RWPE2 (cell line): ENCODE results near the gene CRYAA.
A peak's percentile ranks its signal among the peaks of the same experiment; 100 is the strongest.
"Not testable (repeated sequence)": the region's sequence is repeated elsewhere in the genome, so short reads cannot be mapped to it uniquely, and the experiment has no call there.

Experiments used
- ATAC-seq: fragments of 200-7000 bp; cut with Tn5 transposase; 3 replicates; pipeline ENCODE4 v1.9.1; 2021; ENCODE audit warnings: low read depth
- DNase-seq: peaks from one replicate; pipeline ENCODE4 v3.0.0-alpha.2; 2020; ENCODE audit warnings: low spot score
- H3K27ac ChIP-seq: fragments of 450-650 bp; 2 replicates; pipeline ENCODE4 v1.5.1; 2017; ENCODE audit warnings: mild to moderate bottlenecking; ENCODE audit not compliant: poor library complexity, severe bottlenecking
- H3K27me3 ChIP-seq: fragments of 250-450 bp; sonication (Bioruptor Pico); 2 replicates; pipeline ENCODE4 v1.5.1; 2021; ENCODE audit warnings: mild to moderate bottlenecking, moderate library complexity; ENCODE audit not compliant: insufficient read depth, poor library complexity, severe bottlenecking
- H3K36me3 ChIP-seq: fragments of 250-450 bp; sonication (Bioruptor Pico); 2 replicates; pipeline ENCODE4 v1.5.1; 2020; ENCODE audit warnings: low read depth, mild to moderate bottlenecking, moderate library complexity
- H3K4me1 ChIP-seq: fragments of 250-450 bp; sonication (Bioruptor Pico); 2 replicates; pipeline ENCODE4 v1.5.1; 2021; ENCODE audit warnings: mild to moderate bottlenecking, moderate library complexity; ENCODE audit not compliant: insufficient read depth, poor library complexity, severe bottlenecking
- H3K4me3 ChIP-seq: fragments of 250-450 bp; sonication (Bioruptor Pico); 2 replicates; pipeline ENCODE4 v1.5.1; 2021; ENCODE audit warnings: mild to moderate bottlenecking, moderate library complexity; ENCODE audit not compliant: severe bottlenecking
- H3K9me3 ChIP-seq: fragments of 250-450 bp; sonication (Bioruptor Pico); 2 replicates; pipeline ENCODE4 v1.5.1; 2021; ENCODE audit warnings: mild to moderate bottlenecking, moderate library complexity; ENCODE audit not compliant: severe bottlenecking

The CRYAA gene, protein sequence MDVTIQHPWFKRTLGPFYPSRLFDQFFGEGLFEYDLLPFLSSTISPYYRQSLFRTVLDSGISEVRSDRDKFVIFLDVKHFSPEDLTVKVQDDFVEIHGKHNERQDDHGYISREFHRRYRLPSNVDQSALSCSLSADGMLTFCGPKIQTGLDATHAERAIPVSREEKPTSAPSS

DNA sequence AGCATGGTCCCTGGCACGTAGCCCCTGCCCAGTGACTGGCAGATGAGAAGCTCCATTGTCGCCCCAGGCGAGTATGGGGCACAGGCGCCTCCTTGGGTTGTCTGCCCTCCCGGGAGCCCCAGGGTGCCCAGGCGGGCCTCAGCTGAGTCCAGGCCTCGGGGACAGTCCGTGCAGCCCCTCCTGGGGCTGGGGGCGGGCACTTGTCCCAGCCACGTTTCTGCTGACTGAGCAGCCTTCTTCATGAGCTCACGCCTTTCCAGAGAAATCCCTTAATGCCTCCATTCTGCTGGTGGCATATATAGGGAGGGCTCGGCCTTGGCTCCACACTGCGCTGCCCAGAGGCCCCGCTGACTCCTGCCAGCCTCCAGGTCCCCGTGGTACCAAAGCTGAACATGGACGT is at the start of gene CRYAA:
Gene CRYAA, plus strand, starts transcription at position 301 of the 400 bp plus-strand sequence. Its CDS starts 92 bp downstream, at position 393.
- H3K27me3 ChIP-seq, ATAC-seq, H3K36me3 ChIP-seq, H3K27ac ChIP-seq, H3K9me3 ChIP-seq, DNase-seq, H3K4me3 ChIP-seq, H3K4me1 ChIP-seq: not testable (repeated sequence)

DNA sequence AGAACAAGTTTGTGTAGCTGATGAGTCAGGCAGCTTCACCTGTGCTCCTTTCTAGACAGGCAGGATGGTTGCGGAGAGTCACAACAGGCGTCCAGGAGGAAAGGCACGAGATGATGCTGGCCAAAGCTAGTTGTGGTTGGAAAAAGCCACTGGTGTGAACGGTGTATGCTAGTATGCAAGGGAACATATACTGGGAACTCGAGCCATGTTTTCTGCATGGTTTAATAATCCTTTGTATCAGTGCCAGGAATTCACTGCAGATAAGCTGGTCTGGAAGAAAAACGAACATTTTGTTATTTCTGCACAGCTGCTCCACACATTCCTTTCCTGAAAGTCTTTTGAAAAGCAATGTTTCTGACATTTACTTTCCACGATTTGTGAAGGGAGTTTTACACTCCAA is 38.7 kb upstream of the CRYAA start:
- not testable (repeated sequence) for H3K36me3 ChIP-seq, ATAC-seq, DNase-seq, H3K4me1 ChIP-seq, H3K27ac ChIP-seq, H3K27me3 ChIP-seq, H3K9me3 ChIP-seq, H3K4me3 ChIP-seq

DNA sequence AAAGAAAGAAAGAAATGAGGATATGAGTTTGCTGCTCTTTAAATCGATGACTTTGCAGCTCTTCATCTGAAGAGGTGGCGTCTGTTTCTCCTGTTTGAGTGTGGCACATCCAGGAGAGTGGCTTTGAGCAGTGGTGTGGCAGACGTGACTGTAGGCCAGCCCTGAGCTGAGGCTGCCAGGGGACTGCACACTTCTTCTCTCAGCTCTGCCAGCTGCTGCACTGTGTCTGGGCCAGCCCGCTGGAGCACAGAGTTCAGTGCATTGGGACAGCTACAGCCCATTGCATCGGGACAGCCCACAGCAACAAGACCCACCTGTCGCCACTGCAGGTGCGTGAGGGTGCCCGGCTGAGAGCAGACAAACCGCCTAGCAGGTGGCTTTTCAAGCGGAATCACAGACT is 34.3 kb upstream of the CRYAA start:
- not testable (repeated sequence) for H3K4me3 ChIP-seq, ATAC-seq, H3K4me1 ChIP-seq

DNA sequence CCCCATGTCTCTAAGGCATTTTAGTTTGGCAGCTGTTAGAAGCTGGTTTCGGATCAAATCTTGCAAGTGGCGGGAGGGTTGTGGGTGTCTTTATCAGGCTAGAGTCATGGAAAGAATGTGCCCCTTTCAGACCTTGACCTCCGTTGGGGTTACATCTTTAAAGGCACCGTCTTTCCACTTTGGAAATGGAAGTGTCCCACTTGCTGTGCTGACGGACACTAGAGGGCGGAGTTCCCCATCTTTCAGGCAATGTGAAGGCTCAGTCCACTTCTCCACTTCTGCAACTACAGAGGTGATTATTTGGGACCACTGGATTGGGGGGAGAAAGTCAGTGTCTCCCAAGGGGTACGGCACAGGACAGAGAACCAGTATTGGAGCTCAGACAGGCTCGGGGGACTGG is 29.9 kb upstream of the CRYAA start:
- H3K9me3 ChIP-seq, H3K36me3 ChIP-seq, H3K4me1 ChIP-seq, DNase-seq, H3K27ac ChIP-seq, H3K4me3 ChIP-seq, H3K27me3 ChIP-seq: not testable (repeated sequence)
- ATAC-seq = peak; percentile 74

More for the DNA sequence above, 34.3 kb upstream of the CRYAA start:
- not testable (repeated sequence) for H3K27me3 ChIP-seq, DNase-seq, H3K9me3 ChIP-seq, H3K27ac ChIP-seq, H3K36me3 ChIP-seq

DNA sequence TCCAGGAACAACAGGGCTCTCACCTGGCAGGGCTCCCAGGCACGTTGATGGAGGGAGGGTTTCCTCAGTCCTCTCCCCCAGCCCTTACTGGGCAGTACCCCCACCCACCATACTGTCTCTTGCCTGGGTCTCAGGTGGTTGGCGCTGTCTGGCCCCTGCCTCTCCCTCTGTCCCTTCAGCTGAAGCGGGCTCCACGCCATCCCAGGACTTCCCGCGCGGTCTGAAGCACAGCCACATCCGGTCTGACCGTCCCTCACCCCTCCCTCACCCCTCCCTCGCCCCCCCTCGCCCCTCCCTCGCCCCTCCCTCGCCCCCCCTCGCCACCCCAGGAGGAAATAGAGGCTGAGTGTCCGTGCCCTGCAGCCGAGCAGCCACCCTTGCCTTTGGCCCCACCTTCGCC is 27.4 kb upstream of the CRYAA start:
- H3K27ac ChIP-seq, H3K4me1 ChIP-seq, H3K4me3 ChIP-seq, H3K27me3 ChIP-seq, H3K9me3 ChIP-seq, H3K36me3 ChIP-seq, DNase-seq, ATAC-seq: not testable (repeated sequence)

DNA sequence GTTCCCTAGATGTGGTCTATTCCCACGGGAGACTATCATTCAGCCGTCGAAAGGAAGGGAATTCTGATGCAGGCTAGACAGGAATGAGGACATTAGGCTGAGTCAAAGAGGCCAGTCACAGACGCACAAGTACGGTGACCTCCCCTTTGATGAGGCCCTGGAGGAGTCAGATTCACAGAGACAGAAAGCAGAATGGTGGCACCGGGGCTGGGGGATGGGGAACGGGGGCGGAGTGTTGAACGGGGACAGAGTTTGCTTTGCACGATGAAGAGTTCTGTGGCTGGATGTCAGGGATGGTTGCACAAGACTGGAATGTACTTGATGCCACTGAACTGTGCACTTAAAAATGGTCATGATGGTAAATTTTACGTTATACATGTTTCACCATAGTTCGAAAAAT is 22.2 kb upstream of the CRYAA start:
- H3K36me3 ChIP-seq, H3K4me1 ChIP-seq, H3K27me3 ChIP-seq, ATAC-seq, H3K4me3 ChIP-seq, DNase-seq, H3K27ac ChIP-seq, H3K9me3 ChIP-seq: not testable (repeated sequence)

DNA sequence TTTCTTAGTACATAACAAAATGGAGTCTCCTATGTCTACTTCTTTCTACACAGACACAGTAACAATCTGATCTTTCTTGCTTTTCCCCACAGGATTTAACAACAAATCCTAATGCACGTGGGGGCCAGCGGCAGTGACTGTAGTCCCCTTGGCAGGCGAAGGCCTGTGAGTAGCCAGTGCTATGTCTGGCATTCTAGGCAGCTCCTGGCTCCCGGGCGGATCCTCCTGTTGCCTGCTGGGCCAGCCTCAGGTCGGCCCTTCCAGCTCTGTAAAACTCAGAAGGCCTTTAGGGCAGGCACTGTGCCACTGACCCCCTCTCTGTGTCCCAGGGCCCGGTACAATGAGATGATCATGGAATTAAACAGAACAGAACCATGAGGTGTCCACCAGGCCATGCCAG is 20.8 kb upstream of the CRYAA start:
- DNase-seq, H3K4me1 ChIP-seq, H3K36me3 ChIP-seq, H3K4me3 ChIP-seq, H3K27ac ChIP-seq, ATAC-seq, H3K27me3 ChIP-seq, H3K9me3 ChIP-seq: not testable (repeated sequence)

DNA sequence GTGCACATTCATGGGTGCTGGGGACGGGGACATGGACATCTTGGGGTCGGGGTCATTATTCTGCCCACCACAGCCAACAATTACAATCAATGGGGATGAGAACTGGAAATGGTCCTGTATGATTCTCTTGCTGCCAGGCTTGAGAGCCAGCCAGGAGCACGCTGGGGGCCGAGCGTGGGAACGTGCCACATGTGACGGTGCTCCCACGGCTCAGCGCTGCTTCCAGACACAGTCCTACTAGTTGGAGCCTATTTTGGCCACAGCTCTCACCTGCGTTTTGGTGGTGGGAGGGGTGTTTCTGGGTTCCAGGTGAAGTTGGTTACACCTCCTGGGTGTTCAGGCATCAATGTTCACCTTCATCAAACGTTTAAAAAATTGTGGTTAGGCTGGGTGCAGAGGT is 19.5 kb upstream of the CRYAA start:
- not testable (repeated sequence) for H3K9me3 ChIP-seq, H3K36me3 ChIP-seq, ATAC-seq, H3K27ac ChIP-seq, H3K4me3 ChIP-seq, DNase-seq, H3K27me3 ChIP-seq, H3K4me1 ChIP-seq

DNA sequence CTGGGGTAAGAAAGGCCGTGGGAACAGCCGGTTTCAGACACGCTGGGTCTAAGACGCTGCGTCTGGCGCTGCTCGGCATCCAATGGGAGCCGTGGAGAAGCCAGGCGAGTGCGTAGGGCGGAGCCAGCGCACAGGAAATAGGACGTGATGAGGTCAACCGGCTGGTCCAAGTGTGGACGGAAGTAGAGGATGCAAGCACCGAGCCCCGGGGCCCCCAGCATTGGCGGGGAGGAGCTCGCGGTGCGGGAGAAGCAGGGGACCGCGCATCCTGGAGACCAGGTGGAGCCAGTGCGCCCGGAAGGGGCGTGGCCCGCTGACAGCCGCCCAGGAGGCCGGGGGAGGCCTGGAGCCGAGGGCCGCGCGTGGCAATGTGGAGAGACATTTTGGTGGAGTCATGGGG is 15.2 kb upstream of the CRYAA start:
- not testable (repeated sequence) for H3K4me1 ChIP-seq, DNase-seq, ATAC-seq, H3K9me3 ChIP-seq, H3K36me3 ChIP-seq, H3K27ac ChIP-seq, H3K27me3 ChIP-seq, H3K4me3 ChIP-seq

DNA sequence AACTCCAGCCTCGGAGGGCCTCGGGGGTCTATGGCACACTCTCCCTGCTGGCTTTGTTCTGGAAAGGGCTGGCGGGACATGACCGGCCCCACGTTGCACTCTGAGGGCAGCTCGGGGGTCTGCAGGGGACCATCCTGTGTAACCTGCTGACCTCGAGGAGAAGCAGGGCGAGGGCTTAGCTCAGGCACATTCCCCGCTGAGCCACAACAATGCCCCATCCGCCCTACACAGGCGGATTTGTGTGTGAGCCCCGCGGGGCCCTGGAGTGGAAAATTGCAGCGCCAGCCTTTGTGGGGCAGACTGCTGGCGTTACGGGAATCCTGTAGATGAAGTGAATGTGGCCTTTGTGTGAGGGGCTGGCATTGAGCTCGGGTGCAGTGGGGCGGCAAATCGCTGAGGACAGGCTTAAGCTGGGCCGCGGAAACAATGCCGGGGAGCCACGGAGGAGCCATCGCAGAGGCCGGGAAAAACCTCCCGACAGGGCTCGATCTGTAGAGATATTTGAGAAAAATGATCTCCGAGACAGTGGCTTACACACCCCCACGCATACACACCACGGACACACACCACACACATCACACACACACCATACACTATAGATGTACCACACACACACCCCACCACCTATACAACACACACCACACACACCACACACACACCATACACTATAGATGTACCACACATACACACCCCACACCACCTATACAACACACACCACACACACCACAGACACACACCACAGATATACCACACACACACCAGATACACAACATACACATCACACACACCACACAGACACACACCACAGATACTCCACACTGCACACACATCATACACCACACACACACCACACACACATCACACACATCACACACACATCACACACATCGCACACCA is 9.3 kb upstream of the CRYAA start:
- not testable (repeated sequence) for H3K36me3 ChIP-seq, H3K4me3 ChIP-seq, DNase-seq, H3K27me3 ChIP-seq, ATAC-seq, H3K9me3 ChIP-seq, H3K27ac ChIP-seq, H3K4me1 ChIP-seq

DNA sequence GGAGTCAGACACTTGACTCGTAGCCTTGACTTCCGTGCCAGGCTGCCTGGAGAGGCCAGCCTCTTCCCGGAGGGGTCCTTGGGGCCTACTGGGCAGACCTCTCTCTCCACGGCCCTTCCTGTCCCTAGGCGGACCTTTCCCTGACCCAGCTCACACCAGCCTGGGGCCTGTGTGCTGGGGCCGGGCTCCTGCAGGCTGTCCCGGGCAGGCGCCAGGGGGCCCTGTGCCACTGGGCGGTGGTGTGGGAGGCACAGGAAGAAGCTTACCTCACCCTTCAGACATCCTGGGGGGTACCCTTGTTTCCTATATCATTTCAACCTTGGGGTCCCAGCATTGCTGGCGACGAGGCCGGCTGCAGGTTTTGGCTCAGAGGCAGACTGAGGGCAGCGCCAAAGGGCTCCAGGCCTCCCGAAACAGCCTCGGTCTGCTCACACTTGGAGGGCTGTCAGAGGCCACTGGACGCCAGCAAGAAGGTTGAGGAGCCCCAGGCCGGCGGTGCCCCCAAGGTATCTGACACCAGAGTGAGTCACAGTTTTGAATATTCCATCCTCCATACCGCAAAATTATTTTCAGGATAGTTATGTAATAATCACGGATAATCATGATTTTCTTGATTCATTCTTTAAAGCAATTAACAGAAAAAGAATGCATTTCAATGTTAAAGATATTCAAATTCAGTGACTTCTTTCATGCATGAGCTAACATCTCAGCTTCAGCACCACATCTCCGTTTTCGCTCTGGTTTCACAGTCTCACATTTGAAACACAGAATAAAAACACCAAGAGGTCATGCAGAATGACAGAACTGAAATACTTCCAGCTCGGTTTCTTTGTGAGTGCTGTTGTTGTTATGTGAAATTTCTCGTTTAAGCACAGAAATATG is 6.7 kb upstream of the CRYAA start:
- not testable (repeated sequence) for H3K27ac ChIP-seq, H3K36me3 ChIP-seq, DNase-seq, H3K4me1 ChIP-seq, H3K4me3 ChIP-seq, H3K27me3 ChIP-seq, H3K9me3 ChIP-seq
- ATAC-seq = peak; percentile 71
